Adrenal gland (tissue), 19 donors: ENCODE data around the gene ELF5. TPM values are rescaled to one million over a fixed set of nuclear protein-coding genes. Genes with fewer than 3 reads are reported as not detected.

Source experiments
- DNase-seq, 7 donors: peaks; one replicate each; pipeline ENCODE4 v3.0.0-alpha.2; 2019 to 2020
- H3K27ac ChIP-seq, 5 donors: fragments of 200-600 bp; sonication (generic) in 4 of 5; 1 replicate in 3 of 5; 2 replicates in 2 of 5; pipeline versions ENCODE4 v1.5.1 to v1.8.0; 2016 to 2020; ENCODE audit warnings: mild to moderate bottlenecking in 1 of 5
- H3K27me3 ChIP-seq: fragments of 200-600 bp; 2 replicates; pipeline ENCODE4 v1.8.0; 2021
- H3K36me3 ChIP-seq, 2 donors: fragments of 200-600 bp; replicated peaks in 1 of 2; 1 replicate in 1 of 2; 2 replicates in 1 of 2; pipeline versions ENCODE4 v1.5.1 to v1.8.0; 2018 to 2022
- H3K4me1 ChIP-seq, 2 donors: fragments of 200-600 bp; replicated peaks in 1 of 2; 1 replicate in 1 of 2; 2 replicates in 1 of 2; pipeline versions ENCODE4 v1.5.1 to v1.8.0; 2018 to 2021
- H3K4me3 ChIP-seq, 4 donors: fragments of 200-600 bp; sonication (generic) in 3 of 4; one replicate each; pipeline ENCODE4 v1.5.1; 2016 to 2018
- H3K9me3 ChIP-seq, 3 donors: fragments of 200-600 bp; sonication (generic) in 1 of 3; replicated peaks in 1 of 3; 1 replicate in 2 of 3; 2 replicates in 1 of 3; pipeline versions ENCODE4 v1.5.1 to v1.8.0; 2016 to 2021
- CTCF ChIP-seq, 6 experiments: fragments of 450-650 bp in 4 of 6; fragments of 200-600 bp in 2 of 6; sonication (generic) in 1 of 6; IDR thresholded peaks; 1 replicate in 5 of 6; 2 replicates in 1 of 6; pipeline versions ENCODE4 v1.5.1 to v1.8.0; 2016 to 2021; ENCODE audit warnings: antibody characterized with exemption in 6 of 6, mild to moderate bottlenecking in 2 of 6, moderate library complexity in 1 of 6
- POLR2A ChIP-seq, 2 donors: fragments of 450-650 bp; IDR thresholded peaks; one replicate each; pipeline ENCODE4 v1.6.1; 2017; ENCODE audit warnings: antibody characterized with exemption in 2 of 2, mild to moderate bottlenecking in 2 of 2, moderate library complexity in 1 of 2
- WGBS, 4 donors: extraction: QIAGEN DNeasy Blood & Tissue Kit in 2 of 4; methylation state at CpG; one replicate each; pipeline versions ENCODE4 v1.1.5 to v1.1.7; 2013 to 2017; 5-methylcytosine and 5-hydroxymethylcytosine counted together
- intact Hi-C, 2 donors: fragments of 100-400 bp; cut with DNase I; formaldehyde crosslinking; loops; one replicate each; pipeline versions ENCODE4 v1.14.1 to v1.15.0; 2022 to 2023
- long read RNA-seq, 10 donors: library from polyadenylated mRNA in 3 of 10; unstranded in 2 of 10; stranded (forward) in 1 of 10; transcript quantifications; one replicate each; pipeline ENCODE4 v2.0.0 and lab custom pipeline, GENCODE V29; 2021 to 2026
- polyA plus RNA-seq, 3 donors: library from polyadenylated mRNA; stranded (reverse); fragments of 200-250 nt in 2 of 3; fragments of 350-450 nt in 1 of 3; fragmentation: Illumina TruSeq in 1 of 3; extraction: RNeasy Lipid Tissue Mini Kit (QIAGEN cat#74804) in 1 of 3; gene quantifications; one replicate each; pipeline ENCODE4 v1.2.3, GENCODE V29; 2013 to 2014
- total RNA-seq, 9 donors: library from RNA; depleted of rRNA in 4 of 9; stranded (reverse); fragments of >200 nt in 4 of 9; fragments of 120-200 nt in 1 of 9; fragmentation: NEBNext Ultra II Directional in 1 of 9; extraction: Animal tissue kit (Norgen Biotek cat#: 25700) in 1 of 9; gene quantifications; one replicate each; pipeline versions ENCODE4 v1.1.0 to v1.2.4, GENCODE V29; 2013 to 2023
- donor health status: healthy with polysubstance abuse.
- donor health status: Bipolar disorder and iron deficiency.
- donor health status: DM: yes; HTN: yes; CAD: no.
- donor health status: DM: no; HTN: no; CAD: no.
- donor health status: DM: no; HTN: no; CAD: no.
- donor health status: DM: yes; HTN: yes; CAD: no.

ELF5 gene
- total RNA-seq (not detected), polyA plus RNA-seq (under 1 TPM in 1 of 3 donors, not detected in 2; 0.03 TPM)
- long read RNA-seq, donor 1, result 0 reads
- long read RNA-seq, donor 2, result 0 reads
- long read RNA-seq, donor 3, result 0 reads
- long read RNA-seq, donor 4, result 0 reads
- long read RNA-seq, donor 5, result 0 reads
- long read RNA-seq, donor 6, result 0 reads
- long read RNA-seq, donor 7, result 0 reads
- long read RNA-seq, donor 8, result 0 reads
- long read RNA-seq, donor 9, result 0 reads
- long read RNA-seq, donor 10, result 0 reads

- Histone ChIP-seq H3K27me3 (no peaks in the 10 kb centered on the region), H3K27ac (no peak within 1 kb of the TSS), H3K36me3 (no peaks in the 10 kb centered on the region), H3K9me3 (no peaks in the 10 kb centered on the region), H3K4me3 (no peak within 1 kb of the TSS), H3K4me1 (no peaks in the 10 kb centered on the region)
- DNase-seq, result no peak
- WGBS, 4 donors, result 85 to 87% (median 87%) methylated on average over 12 to 17 of the region's 17 CpGs
- TF ChIP-seq CTCF (IDR thresholded peaks at IDR 0.05) (no peak), POLR2A (IDR thresholded peaks at IDR 0.05) (no peak)
- intact Hi-C loops, result no loop called here
These were observed at the start of gene ELF5 for GRCh38 chr11:34513682-34514449. Gene ELF5 (minus strand): TSS chr11:34513794. CDS start chr11:34505749, 8,045 bp downstream.

DNA sequence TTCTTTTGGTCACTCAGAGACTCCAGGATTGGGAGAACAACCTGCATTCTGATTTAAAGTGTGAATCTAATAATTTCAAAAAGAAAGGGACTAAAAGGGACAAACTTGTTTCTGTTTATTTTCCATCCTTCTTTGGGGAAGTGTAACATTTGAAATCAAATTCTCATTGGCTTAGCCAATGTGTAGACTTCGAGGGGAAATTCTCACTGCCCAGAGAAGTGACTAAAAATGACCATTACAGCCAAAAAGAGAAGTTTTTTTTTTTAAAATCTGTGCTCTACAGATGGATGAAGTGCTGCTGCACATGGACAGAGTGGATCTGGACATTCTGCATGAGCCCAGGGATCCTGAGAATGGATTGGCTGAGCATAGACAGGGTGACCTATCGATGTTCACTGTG is 49.4 kb upstream of the ELF5 start:
- DNase-seq, result no peak
- Histone ChIP-seq H3K36me3 (no peaks in the 10 kb centered on the region), H3K4me3 (no peak overlapping the region), H3K27ac (no peak overlapping the region), H3K4me1 (no peaks in the 10 kb centered on the region), H3K27me3 (no peaks in the 10 kb centered on the region), H3K9me3 (no peaks in the 10 kb centered on the region)
- intact Hi-C loops, result no loop called here
- no peak for TF ChIP-seq CTCF (IDR thresholded peaks at IDR 0.05)
- no peak for TF ChIP-seq POLR2A (IDR thresholded peaks at IDR 0.05)
- 60 to 76% (median 69%) methylated on average over 1 to 2 of the region's 2 CpGs for WGBS, 4 donors

GRCh38 chr11:34560511-34560910 is 46.9 kb upstream of the ELF5 start:
- Histone ChIP-seq H3K36me3 (no peaks in the 10 kb centered on the region), H3K27me3 (peaks cover 10% of the 10 kb centered on the region), H3K4me3 (no peak overlapping the region), H3K9me3 (no peaks in the 10 kb centered on the region), H3K27ac (no peak overlapping the region), H3K4me1 (no peaks in the 10 kb centered on the region)
- WGBS, 4 donors, result 51 to 66% (median 61%) methylated on average over 4 of the region's 4 CpGs
- no peak for DNase-seq
- no peak for TF ChIP-seq POLR2A (IDR thresholded peaks at IDR 0.05)
- TF ChIP-seq CTCF (IDR thresholded peaks at IDR 0.05), result no peak
- intact Hi-C loops, result no loop called here

DNA sequence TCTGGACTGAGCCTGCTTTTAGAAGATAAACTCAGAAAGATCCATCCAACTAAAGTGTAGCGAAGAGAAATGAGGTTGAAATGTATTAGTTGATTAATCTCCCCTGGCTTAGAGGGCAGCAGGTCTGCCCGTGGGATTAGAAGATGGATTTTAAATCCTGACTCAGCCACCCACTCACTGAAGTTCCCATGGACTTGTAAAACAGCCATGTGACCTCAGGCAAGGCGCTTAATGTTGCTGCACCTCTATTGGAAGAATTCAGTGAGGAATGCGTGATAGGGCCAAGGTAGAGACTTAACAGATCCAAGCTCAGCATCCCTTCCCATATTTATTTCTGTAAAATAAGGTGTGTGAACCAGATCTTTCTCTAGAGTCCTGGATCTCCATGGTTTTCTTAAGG is 45.1 kb upstream of the ELF5 start:
- Histone ChIP-seq H3K9me3 (no peaks in the 10 kb centered on the region), H3K4me1 (no peaks in the 10 kb centered on the region), H3K27me3 (peaks cover 18% of the 10 kb centered on the region), H3K4me3 (no peak overlapping the region), H3K27ac (no peak overlapping the region), H3K36me3 (no peaks in the 10 kb centered on the region)
- TF ChIP-seq POLR2A (IDR thresholded peaks at IDR 0.05) (no peak), CTCF (IDR thresholded peaks at IDR 0.05) (no peak)
- WGBS, 4 donors, result 77 to 87% (median 83%) methylated on average over 4 of the region's 4 CpGs
- intact Hi-C loops, result no loop called here
- DNase-seq, result no peak
